ENCODE data around the gene AGFG1. TPM values are rescaled to one million over a fixed set of nuclear protein-coding genes. Genes with fewer than 3 reads are reported as not detected.

The AGFG1 gene
- total RNA-seq, 1 donor, result 56.1 TPM

DNA sequence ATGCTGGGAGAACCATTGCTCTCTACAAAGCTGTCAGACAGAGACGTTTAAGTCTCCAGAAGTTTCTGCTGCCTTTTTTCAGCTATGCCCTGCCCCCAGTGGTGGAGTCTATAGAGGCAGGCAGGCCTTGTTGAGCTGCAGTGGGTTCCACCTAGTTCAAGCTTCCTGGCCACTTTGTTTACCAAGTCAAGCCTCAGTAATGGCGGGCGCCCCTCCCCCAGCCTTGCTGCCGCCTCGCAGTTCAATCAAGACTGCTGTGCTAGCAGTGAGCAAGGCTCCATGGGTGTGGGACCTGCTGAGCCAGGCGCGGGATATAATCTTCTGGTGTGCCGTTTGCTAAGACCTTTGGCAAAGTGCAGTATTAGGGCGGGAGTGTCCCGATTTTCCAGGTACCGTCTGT is 74.0 kb downstream of the AGFG1 start:
- TF ChIP-seq, protein P1, sequence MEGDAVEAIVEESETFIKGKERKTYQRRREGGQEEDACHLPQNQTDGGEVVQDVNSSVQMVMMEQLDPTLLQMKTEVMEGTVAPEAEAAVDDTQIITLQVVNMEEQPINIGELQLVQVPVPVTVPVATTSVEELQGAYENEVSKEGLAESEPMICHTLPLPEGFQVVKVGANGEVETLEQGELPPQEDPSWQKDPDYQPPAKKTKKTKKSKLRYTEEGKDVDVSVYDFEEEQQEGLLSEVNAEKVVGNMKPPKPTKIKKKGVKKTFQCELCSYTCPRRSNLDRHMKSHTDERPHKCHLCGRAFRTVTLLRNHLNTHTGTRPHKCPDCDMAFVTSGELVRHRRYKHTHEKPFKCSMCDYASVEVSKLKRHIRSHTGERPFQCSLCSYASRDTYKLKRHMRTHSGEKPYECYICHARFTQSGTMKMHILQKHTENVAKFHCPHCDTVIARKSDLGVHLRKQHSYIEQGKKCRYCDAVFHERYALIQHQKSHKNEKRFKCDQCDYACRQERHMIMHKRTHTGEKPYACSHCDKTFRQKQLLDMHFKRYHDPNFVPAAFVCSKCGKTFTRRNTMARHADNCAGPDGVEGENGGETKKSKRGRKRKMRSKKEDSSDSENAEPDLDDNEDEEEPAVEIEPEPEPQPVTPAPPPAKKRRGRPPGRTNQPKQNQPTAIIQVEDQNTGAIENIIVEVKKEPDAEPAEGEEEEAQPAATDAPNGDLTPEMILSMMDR (IDR thresholded peaks at IDR 0.05; ENCODE audit: insufficient read depth, low read depth, low read length), result peak; percentile 27
- DNase-seq (ENCODE audit: low read depth), result no peak
- no peak overlapping the region for H3K4me3 ChIP-seq (ENCODE audit: low read depth, low read length)

DNA sequence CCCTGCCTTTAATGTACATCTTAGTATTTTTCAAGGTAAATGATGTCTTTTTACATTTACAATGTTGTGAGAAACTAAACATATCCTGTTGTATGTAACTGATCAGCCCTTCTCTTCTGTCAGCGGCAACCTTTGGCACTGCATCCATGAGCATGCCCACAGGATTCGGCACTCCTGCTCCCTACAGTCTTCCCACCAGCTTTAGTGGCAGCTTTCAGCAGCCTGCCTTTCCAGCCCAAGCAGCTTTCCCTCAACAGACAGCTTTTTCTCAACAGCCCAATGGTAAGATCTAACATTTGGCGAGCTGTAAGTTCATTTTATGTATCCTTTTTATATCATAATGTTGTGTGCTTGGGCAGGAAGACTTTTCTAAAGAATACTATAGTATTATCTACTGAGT is 79.9 kb downstream of the AGFG1 start:
- TF ChIP-seq, protein P1 (IDR thresholded peaks at IDR 0.05; ENCODE audit: insufficient read depth, low read depth, low read length), result no peak
- DNase-seq (ENCODE audit: low read depth), result no peak
- no peak overlapping the region for H3K4me3 ChIP-seq (ENCODE audit: low read depth, low read length)

DNA sequence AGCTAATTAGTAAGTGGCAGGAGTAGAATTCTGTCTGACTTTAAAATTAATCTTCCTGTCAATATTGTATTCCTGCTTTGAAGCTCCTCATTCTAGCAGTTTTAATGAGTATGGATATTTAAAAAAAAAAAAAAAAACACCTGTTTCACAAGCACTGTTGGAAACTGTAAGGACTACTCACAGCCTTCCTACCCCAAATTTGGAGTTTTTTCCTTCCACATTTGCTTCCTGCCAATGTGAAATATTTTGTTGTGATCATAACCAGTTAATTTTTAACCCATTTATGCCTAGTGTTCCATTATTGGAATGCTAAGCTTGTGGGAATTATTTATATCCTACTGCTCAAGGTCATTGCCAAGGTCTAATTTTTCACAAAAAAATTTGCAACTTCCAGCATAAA is 90.6 kb downstream of the AGFG1 start:
- H3K4me3 ChIP-seq (ENCODE audit: low read depth, low read length), result no peak overlapping the region
- TF ChIP-seq, protein P1 (IDR thresholded peaks at IDR 0.05; ENCODE audit: insufficient read depth, low read depth, low read length), result no peak
- DNase-seq (ENCODE audit: low read depth), result no peak

DNA sequence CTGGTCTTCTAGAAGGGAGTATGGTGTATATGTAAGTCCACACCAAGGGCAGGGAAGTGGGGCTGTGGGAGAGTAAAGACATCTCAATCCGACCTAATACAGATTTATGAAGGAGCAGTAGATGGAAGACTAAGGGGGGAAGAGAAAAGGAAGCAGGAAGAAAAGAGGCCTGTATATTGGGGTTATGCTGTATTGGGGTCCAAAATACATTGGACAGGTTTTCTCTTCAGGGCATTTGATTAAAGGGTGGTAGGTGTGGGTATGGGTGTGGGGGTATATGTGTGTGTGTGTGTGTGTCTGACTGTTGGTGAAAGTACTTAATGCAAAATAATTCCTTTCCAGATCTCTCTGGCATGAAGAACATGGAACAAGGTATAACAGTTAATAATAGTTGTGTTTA is 93.1 kb downstream of the AGFG1 start:
- no peak overlapping the region for H3K4me3 ChIP-seq (ENCODE audit: low read depth, low read length)
- TF ChIP-seq, protein P1 (IDR thresholded peaks at IDR 0.05; ENCODE audit: insufficient read depth, low read depth, low read length), result no peak
- no peak for DNase-seq (ENCODE audit: low read depth)

DNA sequence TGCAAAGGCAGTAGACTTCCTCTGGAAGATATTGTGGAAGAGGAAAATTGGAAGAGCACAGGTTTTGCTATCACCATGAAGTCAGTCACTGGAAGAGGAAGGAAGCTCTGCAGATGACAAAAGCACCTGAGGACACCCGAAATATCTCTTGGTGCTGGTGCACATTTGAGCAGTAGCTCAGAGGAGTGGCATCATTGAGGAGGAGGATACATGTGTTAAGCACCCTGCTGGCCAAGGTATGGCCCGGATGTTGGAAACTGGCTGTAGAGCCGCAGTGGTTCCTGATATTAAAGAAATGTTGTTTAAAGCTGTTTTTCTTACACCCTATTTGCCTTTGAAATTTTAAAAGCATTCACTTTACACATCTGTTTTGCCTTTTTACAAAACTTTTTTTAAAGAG is 94.1 kb downstream of the AGFG1 start:
- TF ChIP-seq, protein P1 (IDR thresholded peaks at IDR 0.05; ENCODE audit: insufficient read depth, low read depth, low read length), result no peak
- no peak overlapping the region for H3K4me3 ChIP-seq (ENCODE audit: low read depth, low read length)
- no peak for DNase-seq (ENCODE audit: low read depth)

DNA sequence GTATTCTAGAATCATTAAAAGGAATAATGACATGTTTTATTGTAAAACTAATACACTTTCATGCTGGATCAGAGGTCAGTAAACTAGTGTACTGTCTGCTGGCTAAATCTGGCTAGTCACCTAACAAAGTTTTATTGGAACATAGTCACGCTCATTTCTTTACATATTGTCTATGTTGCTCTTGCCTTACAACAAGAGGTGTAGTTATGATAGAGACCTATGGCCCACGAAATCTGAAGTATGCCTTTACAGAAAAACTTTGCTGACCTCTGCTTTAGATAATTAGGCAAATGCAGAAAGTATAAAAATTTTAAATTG is 96.9 kb downstream of the AGFG1 start:
- DNase-seq (ENCODE audit: low read depth), result no peak

DNA sequence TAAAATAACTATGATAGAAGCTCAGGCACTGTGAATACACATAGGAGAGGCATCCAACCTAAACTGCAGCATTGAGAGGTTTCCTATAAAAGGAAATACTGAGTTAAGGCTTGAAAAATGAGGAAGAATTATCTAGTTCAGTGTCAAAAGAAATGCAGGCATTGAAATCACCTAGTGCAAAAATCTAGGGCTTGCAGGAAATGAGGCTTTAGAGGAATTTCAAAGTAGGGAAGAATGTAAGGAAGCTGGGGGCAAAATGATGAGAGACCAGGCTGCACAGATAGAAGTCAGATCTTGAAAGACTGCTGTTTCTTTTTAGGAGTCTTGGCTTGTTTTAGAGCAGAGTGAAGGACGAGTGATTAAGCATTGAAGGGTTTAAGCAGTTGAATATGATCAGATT is 98.7 kb downstream of the AGFG1 start:
- H3K4me3 ChIP-seq (ENCODE audit: low read depth, low read length), result no peak overlapping the region
- no peak for DNase-seq (ENCODE audit: low read depth)
- TF ChIP-seq, protein P1 (IDR thresholded peaks at IDR 0.05; ENCODE audit: insufficient read depth, low read depth, low read length), result no peak

More for the DNA sequence above, 96.9 kb downstream of the AGFG1 start:
- TF ChIP-seq, protein P1 (IDR thresholded peaks at IDR 0.05; ENCODE audit: insufficient read depth, low read depth, low read length), result no peak
- no peak overlapping the region for H3K4me3 ChIP-seq (ENCODE audit: low read depth, low read length)
